Calu3 (cell line): Measurements from ENCODE around the gene CXCL8. TPM values are rescaled to one million over a fixed set of nuclear protein-coding genes. Genes with fewer than 3 reads are reported as not detected.

Experiments used
- BruUV-seq: library from RNA; stranded (reverse); fragments of 400-500 nt; replicated peaks from 2 replicates; lab custom pipeline; 2021; lab: Mats Ljungman, UMichigan
- CTCF ChIA-PET: fragments of 300-600 bp; sonication (Branson Sonifier 250); formaldehyde crosslinking; loops from one replicate; lab custom pipeline; 2022; ENCODE audit warnings: antibody characterized with exemption; lab: Charles Lee
- DNase-seq: peaks from one replicate; pipeline ENCODE4 v3.0.0; 2022
- H3K27ac Mint-ChIP-seq: one replicate; pipeline ENCODE4 v1.8.0; 2022; ENCODE audit warnings: mixed read lengths; ENCODE audit not compliant: unreplicated experiment
- H3K27me3 Mint-ChIP-seq: one replicate; pipeline ENCODE4 v1.8.0; 2022; ENCODE audit warnings: mixed read lengths; ENCODE audit not compliant: unreplicated experiment
- H3K36me3 Mint-ChIP-seq: one replicate; pipeline ENCODE4 v1.8.0; 2022; ENCODE audit warnings: mild to moderate bottlenecking, moderate library complexity, mixed read lengths; ENCODE audit not compliant: insufficient read depth, unreplicated experiment
- H3K4me1 Mint-ChIP-seq: one replicate; pipeline ENCODE4 v1.8.0; 2022; ENCODE audit warnings: mild to moderate bottlenecking, low read depth, mixed read lengths; ENCODE audit not compliant: unreplicated experiment
- H3K4me3 Mint-ChIP-seq: one replicate; pipeline ENCODE4 v1.8.0; 2022; ENCODE audit warnings: mild to moderate bottlenecking, low read depth, moderate library complexity, mixed read lengths; ENCODE audit not compliant: unreplicated experiment
- H3K9me3 Mint-ChIP-seq: one replicate; pipeline ENCODE4 v1.8.0; 2022; ENCODE audit warnings: low read depth, mixed read lengths; ENCODE audit not compliant: unreplicated experiment
- intact Hi-C: fragments of 100-400 bp; cut with micrococcal nuclease; formaldehyde crosslinking; loops from one replicate; pipeline ENCODE4 v1.10.0; 2022; ENCODE audit not compliant: unreplicated experiment
- total RNA-seq: library from RNA; stranded (reverse); gene quantifications from 2 replicates; pipeline ENCODE4 v1.2.3, GENCODE V29; 2022
- TF ChIP-seq, protein P1 (sequence below): fragments of 200-600 bp; IDR thresholded peaks from one replicate; pipeline ENCODE4 v1.8.0; 2022; ENCODE audit warnings: antibody characterized with exemption; ENCODE audit not compliant: unreplicated experiment

CXCL8 gene
- total RNA-seq, 1 experiment from 2014 or later = 404 TPM

DNA sequence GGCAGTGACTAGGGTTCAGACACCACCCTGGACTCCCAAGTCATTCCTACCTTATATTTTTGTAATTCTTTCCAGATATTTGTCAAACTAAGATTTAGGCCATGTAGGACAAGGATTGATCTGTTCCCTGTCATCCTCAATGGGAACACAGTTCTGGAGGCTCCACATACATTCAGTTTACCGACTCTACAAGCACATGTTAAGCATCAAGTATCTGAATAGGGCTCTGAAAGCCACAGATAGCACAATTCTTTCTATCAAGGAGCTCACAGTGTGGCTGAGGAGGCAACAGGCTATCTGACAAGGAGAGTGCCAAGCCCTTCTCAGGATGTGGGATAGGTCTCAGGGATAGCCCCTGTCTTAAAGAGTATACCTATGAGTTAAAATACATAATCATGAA, 37.0 kb upstream of the CXCL8 start:
- peak overlapping the region; percentile 95 for H3K27ac Mint-ChIP-seq
- H3K9me3 Mint-ChIP-seq = peaks cover 2% of the 10 kb centered on the region
- CTCF ChIA-PET = interaction anchor here (0.6 to 1.5 kb wide), 3 partner anchors 9 to 308 kb away, joined by 3 read pairs; no protein-coding TSS in a partner anchor

DNA sequence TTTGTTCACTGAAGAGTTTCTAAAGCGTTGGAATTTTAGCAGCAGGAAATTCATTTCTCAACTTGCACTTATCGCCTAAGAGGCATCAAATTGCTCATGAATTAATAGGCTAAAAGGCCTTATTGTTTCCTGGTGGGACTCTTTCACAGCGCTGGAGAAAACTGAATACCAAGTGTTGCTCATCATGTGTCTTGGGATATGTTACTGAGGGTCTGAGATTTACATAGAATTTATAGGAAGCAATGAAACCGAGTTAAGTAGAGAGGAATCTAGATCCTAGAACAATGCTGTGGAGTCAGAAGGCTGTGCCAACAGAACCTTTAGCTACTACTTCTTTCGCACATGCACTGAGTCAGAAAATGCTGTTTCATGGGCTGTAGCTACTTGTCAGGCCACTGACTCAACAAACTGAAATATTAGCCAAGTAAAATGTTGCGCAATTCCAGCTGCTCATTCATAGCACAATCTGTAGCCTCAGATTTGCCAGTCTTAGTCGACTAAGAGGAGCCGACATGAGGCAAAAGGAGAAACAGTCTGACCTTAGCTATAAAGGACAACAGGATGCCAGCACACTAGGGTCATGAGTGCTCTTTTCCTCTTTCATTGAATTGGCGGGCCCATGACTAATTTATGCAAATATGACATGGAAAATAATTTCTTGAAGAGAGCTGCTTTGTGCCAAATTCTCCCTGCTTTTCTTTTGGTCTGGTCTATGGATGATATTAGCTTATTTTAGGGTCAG, 35.9 kb upstream of the CXCL8 start:
- Mint-ChIP-seq H3K9me3 (peaks cover 2% of the 10 kb centered on the region), H3K27ac (peak overlapping the region; percentile 95), H3K36me3 (peaks cover 13% of the 10 kb centered on the region), H3K27me3 (no peaks in the 10 kb centered on the region), H3K4me3 (no peak overlapping the region), H3K4me1 (peaks cover 67% of the 10 kb centered on the region)
- no TSS peak for BruUV-seq
- DNase-seq = peak; percentile 66
- intact Hi-C loops = loop anchor here (2.0 kb wide), 1 partner anchor 22 kb away; no protein-coding TSS in a partner anchor
- CTCF ChIA-PET = interaction anchor here (0.7 to 1.8 kb wide), 5 partner anchors 9 to 23 kb away, joined by 3 to 13 read pairs (median 4); no protein-coding TSS in a partner anchor
- TF ChIP-seq, protein P1, sequence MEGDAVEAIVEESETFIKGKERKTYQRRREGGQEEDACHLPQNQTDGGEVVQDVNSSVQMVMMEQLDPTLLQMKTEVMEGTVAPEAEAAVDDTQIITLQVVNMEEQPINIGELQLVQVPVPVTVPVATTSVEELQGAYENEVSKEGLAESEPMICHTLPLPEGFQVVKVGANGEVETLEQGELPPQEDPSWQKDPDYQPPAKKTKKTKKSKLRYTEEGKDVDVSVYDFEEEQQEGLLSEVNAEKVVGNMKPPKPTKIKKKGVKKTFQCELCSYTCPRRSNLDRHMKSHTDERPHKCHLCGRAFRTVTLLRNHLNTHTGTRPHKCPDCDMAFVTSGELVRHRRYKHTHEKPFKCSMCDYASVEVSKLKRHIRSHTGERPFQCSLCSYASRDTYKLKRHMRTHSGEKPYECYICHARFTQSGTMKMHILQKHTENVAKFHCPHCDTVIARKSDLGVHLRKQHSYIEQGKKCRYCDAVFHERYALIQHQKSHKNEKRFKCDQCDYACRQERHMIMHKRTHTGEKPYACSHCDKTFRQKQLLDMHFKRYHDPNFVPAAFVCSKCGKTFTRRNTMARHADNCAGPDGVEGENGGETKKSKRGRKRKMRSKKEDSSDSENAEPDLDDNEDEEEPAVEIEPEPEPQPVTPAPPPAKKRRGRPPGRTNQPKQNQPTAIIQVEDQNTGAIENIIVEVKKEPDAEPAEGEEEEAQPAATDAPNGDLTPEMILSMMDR = no peak

More for the DNA sequence above, 37.0 kb upstream of the CXCL8 start:
- no TSS peak for BruUV-seq
- Mint-ChIP-seq H3K27me3 (no peaks in the 10 kb centered on the region), H3K4me3 (no peak overlapping the region), H3K4me1 (peaks cover 66% of the 10 kb centered on the region), H3K36me3 (peaks cover 13% of the 10 kb centered on the region)
- DNase-seq = no peak
- TF ChIP-seq, protein P1 = no peak
- intact Hi-C loops = no loop called here

DNA sequence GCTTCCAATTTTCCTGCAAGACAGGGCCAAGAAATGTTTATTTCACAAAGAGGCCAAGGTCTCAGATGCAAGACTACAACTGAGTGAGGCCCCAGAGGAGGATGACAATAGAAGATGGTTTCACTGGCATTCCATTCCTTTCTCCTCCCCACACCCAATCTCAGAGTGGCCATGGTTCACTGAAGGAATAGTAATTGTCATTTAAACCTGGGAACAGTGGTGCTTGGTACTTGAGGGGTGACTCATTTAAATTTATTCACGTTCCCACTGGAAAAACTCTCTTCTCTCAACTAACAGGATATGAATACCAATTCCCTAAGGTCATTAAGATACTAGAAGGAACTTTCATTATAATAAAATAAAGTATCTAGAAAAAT, 35.3 kb upstream of the CXCL8 start:
- DNase-seq = no peak
- Mint-ChIP-seq H3K4me3 (no peak overlapping the region), H3K27ac (peak overlapping the region; percentile 95), H3K9me3 (peaks cover 2% of the 10 kb centered on the region), H3K4me1 (peaks cover 67% of the 10 kb centered on the region), H3K27me3 (no peaks in the 10 kb centered on the region), H3K36me3 (peaks cover 13% of the 10 kb centered on the region)
- CTCF ChIA-PET = interaction anchor here (0.7 to 1.8 kb wide), 5 partner anchors 9 to 23 kb away, joined by 3 to 13 read pairs (median 4); no protein-coding TSS in a partner anchor
- BruUV-seq = TSS peak; percentile 84
- TF ChIP-seq, protein P1 = no peak
- intact Hi-C loops = loop anchor here (2.0 kb wide), 1 partner anchor 22 kb away; no protein-coding TSS in a partner anchor

DNA sequence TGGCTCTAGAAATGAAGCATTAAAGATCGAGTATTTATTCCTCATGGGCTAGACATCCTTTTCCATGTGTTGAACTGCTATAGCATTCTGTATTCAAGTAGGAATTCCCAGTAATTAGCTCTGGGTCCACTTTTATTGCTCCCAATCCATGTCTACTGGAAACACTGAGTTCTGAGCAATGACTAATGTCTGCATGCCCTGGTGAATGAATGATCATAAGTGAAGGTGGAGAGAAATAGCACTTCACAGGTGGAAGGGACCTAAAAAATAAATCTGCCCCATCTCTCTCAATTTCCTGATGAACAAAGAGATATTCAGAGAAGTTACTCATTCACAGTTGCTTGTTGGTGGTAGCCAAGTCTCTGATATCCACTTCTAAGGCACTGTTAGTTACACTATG, 34.6 kb upstream of the CXCL8 start:
- intact Hi-C loops = loop anchor here (2.0 kb wide), 2 partner anchors 21 to 23 kb away; no protein-coding TSS in a partner anchor
- Mint-ChIP-seq H3K27ac (peak overlapping the region; percentile 95), H3K36me3 (peaks cover 13% of the 10 kb centered on the region), H3K4me1 (peaks cover 67% of the 10 kb centered on the region), H3K4me3 (no peak overlapping the region), H3K27me3 (no peaks in the 10 kb centered on the region), H3K9me3 (peaks cover 2% of the 10 kb centered on the region)
- no TSS peak for BruUV-seq
- CTCF ChIA-PET = interaction anchor here (0.9 to 1.8 kb wide), 2 partner anchors 10 to 23 kb away, joined by 3 to 13 read pairs; no protein-coding TSS in a partner anchor
- TF ChIP-seq, protein P1 = no peak
- DNase-seq = no peak
